Measurements from ENCODE around the gene PTPRQ.

The PTPRQ gene

DNA sequence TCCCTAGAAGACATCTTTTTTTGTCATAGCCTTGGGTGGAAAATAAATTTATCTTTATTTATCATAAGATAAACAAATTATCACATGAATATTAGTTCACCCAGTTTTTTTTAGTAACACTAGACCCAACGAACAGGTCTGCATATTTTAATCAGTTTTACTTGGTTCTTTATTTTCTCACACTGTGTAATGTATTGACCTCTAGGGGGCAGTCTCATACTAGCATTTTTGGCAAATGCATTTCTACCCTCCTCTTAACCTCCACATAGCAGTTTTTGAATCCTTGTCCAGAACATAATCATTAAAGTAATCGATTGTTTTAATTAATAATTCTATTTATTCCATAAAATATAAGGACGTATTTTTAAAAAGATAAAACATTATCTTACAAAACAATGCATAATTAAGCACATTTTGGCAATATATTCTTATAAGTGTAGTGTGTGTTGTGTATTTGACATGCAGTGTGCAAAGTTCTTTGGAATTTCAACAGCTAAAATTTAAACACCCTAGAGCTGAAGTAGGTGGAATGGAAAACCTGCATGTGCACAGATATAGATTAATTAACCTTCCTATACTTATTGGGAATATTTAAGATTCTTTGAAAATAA, 31.6 kb upstream of the PTPRQ start:
- Histone ChIP-seq H3K9me2 (replicated peaks; ENCODE audit: insufficient read depth, low read length) (no peaks in the 10 kb centered on the region), H3K4me2 (ENCODE audit: low read depth, low read length) (no peak overlapping the region), H3K4me3 (ENCODE audit: low read length) (no peak overlapping the region), H3K4me1 (ENCODE audit: low read length) (0 out of 2 replicates have a peak, but pooled peaks cover 5% of the 10 kb centered on the region), H2AFZ (ENCODE audit: low read length) (no peak overlapping the region), H3F3A (ENCODE audit: insufficient read depth, low read length) (no peaks in the 10 kb centered on the region), H3K9ac (ENCODE audit: low read length) (no peak overlapping the region), H3K27me3 (replicated peaks; ENCODE audit: insufficient read depth, low read length) (no peaks in the 10 kb centered on the region), H3K79me2 (ENCODE audit: low read length) (no peaks in the 10 kb centered on the region), H4K20me1 (ENCODE audit: insufficient read depth, low read length) (no peaks in the 10 kb centered on the region), H3K9me3 (replicated peaks; ENCODE audit: insufficient read depth, low read length) (no peaks in the 10 kb centered on the region), H3K36me3 (replicated peaks; ENCODE audit: insufficient read depth, low read length) (no peaks in the 10 kb centered on the region), H3K27ac (ENCODE audit: low read length) (no peak overlapping the region)
- no peak for TF ChIP-seq EZH2 (optimal IDR thresholded peaks at IDR 0.05; ENCODE audit: low read depth, low read length)
- TF ChIP-seq EZH2phosphoT487 (IDR thresholded peaks at IDR 0.05; ENCODE audit: low read length): no peak
- TF ChIP-seq CTCF (IDR thresholded peaks at IDR 0.05; ENCODE audit: low read length): peak; percentile 68
- peak; percentile 72 for DNase-seq

DNA sequence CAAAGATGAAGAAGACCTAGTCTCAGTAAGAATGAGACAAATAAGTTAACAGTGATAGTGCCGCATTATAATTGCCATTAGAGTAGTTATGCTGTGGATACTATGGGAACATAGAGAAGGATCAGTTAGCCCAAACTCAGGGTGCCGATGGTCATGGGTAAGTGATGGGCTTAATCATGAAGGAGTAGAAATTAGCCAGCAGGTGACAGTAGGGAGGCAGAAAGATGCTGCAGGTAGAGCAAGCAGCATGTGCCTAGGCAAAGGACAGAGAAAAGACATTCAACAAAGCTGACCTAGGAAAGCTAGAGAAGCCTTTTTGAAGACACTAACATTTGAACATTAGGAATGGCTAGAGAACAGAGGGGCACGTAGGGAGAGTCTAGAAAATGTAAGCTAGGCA, 30.6 kb upstream of the PTPRQ start:
- no peaks in the 10 kb centered on the region for H3K36me3 ChIP-seq (replicated peaks; ENCODE audit: insufficient read depth, low read length)
- no peaks in the 10 kb centered on the region for H3K9me3 ChIP-seq (replicated peaks; ENCODE audit: insufficient read depth, low read length)
- no peaks in the 10 kb centered on the region for H3K27me3 ChIP-seq (replicated peaks; ENCODE audit: insufficient read depth, low read length)
- H3K4me3 ChIP-seq (ENCODE audit: low read length): no peak overlapping the region
- no peak overlapping the region for H3K9ac ChIP-seq (ENCODE audit: low read length)
- no peak overlapping the region for H2AFZ ChIP-seq (ENCODE audit: low read length)
- peak; percentile 21 for DNase-seq
- no peaks in the 10 kb centered on the region for H4K20me1 ChIP-seq (ENCODE audit: insufficient read depth, low read length)
- H3K27ac ChIP-seq (ENCODE audit: low read length): no peak overlapping the region
- no peaks in the 10 kb centered on the region for H3K9me2 ChIP-seq (replicated peaks; ENCODE audit: insufficient read depth, low read length)
- H3K4me1 ChIP-seq (ENCODE audit: low read length): 0 out of 2 replicates have a peak, but pooled peaks cover 5% of the 10 kb centered on the region
- no peak for TF ChIP-seq EZH2phosphoT487 (IDR thresholded peaks at IDR 0.05; ENCODE audit: low read length)
- TF ChIP-seq CTCF (IDR thresholded peaks at IDR 0.05; ENCODE audit: low read length): peak; percentile 42
- no peak for TF ChIP-seq EZH2 (optimal IDR thresholded peaks at IDR 0.05; ENCODE audit: low read depth, low read length)
- H3F3A ChIP-seq (ENCODE audit: insufficient read depth, low read length): no peaks in the 10 kb centered on the region
- no peaks in the 10 kb centered on the region for H3K79me2 ChIP-seq (ENCODE audit: low read length)
- H3K4me2 ChIP-seq (ENCODE audit: low read depth, low read length): no peak overlapping the region

DNA sequence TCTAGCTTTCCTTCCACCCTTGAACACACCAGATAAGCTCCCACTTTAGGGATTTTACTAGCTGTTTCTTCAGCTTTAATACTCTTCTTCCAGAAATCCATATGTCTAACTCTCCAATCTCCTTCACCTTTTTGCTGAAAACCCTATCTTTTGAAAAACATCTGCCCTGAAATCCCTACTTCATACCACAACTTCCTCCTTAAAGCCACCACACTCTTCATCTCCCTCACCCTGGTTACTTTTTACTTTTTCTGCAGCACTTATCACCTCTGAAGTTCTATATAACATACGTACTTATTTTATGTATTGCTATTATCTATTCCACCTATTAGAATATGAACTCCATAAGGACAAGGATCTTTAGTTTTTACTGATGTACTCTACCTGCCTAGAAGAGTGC, 28.6 kb upstream of the PTPRQ start:
- Histone ChIP-seq H3K27me3 (replicated peaks; ENCODE audit: insufficient read depth, low read length) (no peaks in the 10 kb centered on the region), H3K36me3 (replicated peaks; ENCODE audit: insufficient read depth, low read length) (no peaks in the 10 kb centered on the region), H3K79me2 (ENCODE audit: low read length) (no peaks in the 10 kb centered on the region), H3K9me2 (replicated peaks; ENCODE audit: insufficient read depth, low read length) (no peaks in the 10 kb centered on the region), H3F3A (ENCODE audit: insufficient read depth, low read length) (no peaks in the 10 kb centered on the region), H3K9ac (ENCODE audit: low read length) (no peak overlapping the region), H4K20me1 (ENCODE audit: insufficient read depth, low read length) (no peaks in the 10 kb centered on the region), H3K27ac (ENCODE audit: low read length) (no peak overlapping the region), H3K4me1 (ENCODE audit: low read length) (0 out of 2 replicates have a peak, but pooled peaks cover 5% of the 10 kb centered on the region), H3K4me2 (ENCODE audit: low read depth, low read length) (no peak overlapping the region), H3K9me3 (replicated peaks; ENCODE audit: insufficient read depth, low read length) (no peaks in the 10 kb centered on the region), H3K4me3 (ENCODE audit: low read length) (no peak overlapping the region), H2AFZ (ENCODE audit: low read length) (no peak overlapping the region)
- TF ChIP-seq EZH2 (optimal IDR thresholded peaks at IDR 0.05; ENCODE audit: low read depth, low read length): no peak
- no peak for TF ChIP-seq EZH2phosphoT487 (IDR thresholded peaks at IDR 0.05; ENCODE audit: low read length)
- TF ChIP-seq CTCF (IDR thresholded peaks at IDR 0.05; ENCODE audit: low read length): no peak
- DNase-seq: no peak

Measured in MM.1S (cell line).